HepG2 (cell line): ENCODE measurements around the gene PLIN5. TPM values are rescaled to one million over a fixed set of nuclear protein-coding genes. Genes with fewer than 3 reads are reported as not detected.

ENCODE experiments used
- ARID2 ChIP-seq: sonication (generic); formaldehyde crosslinking; IDR thresholded peaks from 2 replicates; pipeline ENCODE4 v1.8.1; 2022; ENCODE audit warnings: mild to moderate bottlenecking, missing genetic modification reagents, borderline replicate concordance
- CC2D1A ChIP-seq: sonication (generic); formaldehyde crosslinking; IDR thresholded peaks from 2 replicates; pipeline ENCODE4 v1.8.1; 2023; ENCODE audit warnings: mild to moderate bottlenecking, missing genetic modification reagents
- CHD2 ChIP-seq: IDR thresholded peaks from 2 replicates; pipeline ENCODE4 v1.6.1; 2011; ENCODE audit warnings: low read depth, low read length, improper control_type of control experiment
- ELF3 ChIP-seq: IDR thresholded peaks from 2 replicates; pipeline ENCODE4 v1.6.1; 2016; ENCODE audit warnings: missing genetic modification reagents, missing compliant biosample characterization
- GABPB1 ChIP-seq: IDR thresholded peaks from 2 replicates; pipeline ENCODE4 v1.6.1; 2016; ENCODE audit warnings: mild to moderate bottlenecking, missing genetic modification reagents, moderate library complexity, missing compliant biosample characterization
- GATAD2A ChIP-seq: IDR thresholded peaks from 2 replicates; pipeline ENCODE4 v1.6.1; 2016
- KDM6A ChIP-seq: IDR thresholded peaks from 2 replicates; pipeline ENCODE4 v1.6.1; 2016; ENCODE audit warnings: low read depth
- NFYB ChIP-seq: sonication (generic); formaldehyde crosslinking; IDR thresholded peaks from 2 replicates; pipeline ENCODE4 v1.4.0; 2020; ENCODE audit warnings: missing genetic modification reagents
- NR1H2 ChIP-seq: sonication (generic); formaldehyde crosslinking; IDR thresholded peaks from 2 replicates; pipeline ENCODE4 v1.8.1; 2022; ENCODE audit warnings: low read depth, missing genetic modification reagents, borderline replicate concordance
- SAFB2 ChIP-seq: sonication (generic); formaldehyde crosslinking; IDR thresholded peaks from 2 replicates; pipeline ENCODE4 v1.5.1; 2020; ENCODE audit warnings: missing genetic modification reagents, low read depth, mild to moderate bottlenecking, borderline replicate concordance
- SALL1 ChIP-seq: sonication (generic); formaldehyde crosslinking; IDR thresholded peaks from 2 replicates; pipeline ENCODE4 v1.8.0; 2022; ENCODE audit warnings: mild to moderate bottlenecking, missing genetic modification reagents
- SP5 ChIP-seq: IDR thresholded peaks from 2 replicates; pipeline ENCODE4 v1.6.1; 2016; ENCODE audit warnings: low read depth, borderline replicate concordance
- ZNF33A ChIP-seq: sonication (generic); formaldehyde crosslinking; IDR thresholded peaks from 2 replicates; pipeline ENCODE4 v1.5.1; 2020; ENCODE audit warnings: missing genetic modification reagents, mild to moderate bottlenecking, moderate library complexity, borderline replicate concordance
- ZNF354B ChIP-seq: sonication (generic); formaldehyde crosslinking; IDR thresholded peaks from 2 replicates; pipeline ENCODE4 v1.8.0; 2022; ENCODE audit warnings: mild to moderate bottlenecking, missing genetic modification reagents
- ZNF44 ChIP-seq: sonication (generic); formaldehyde crosslinking; IDR thresholded peaks from 2 replicates; pipeline ENCODE4 v1.5.1; 2020; ENCODE audit warnings: mild to moderate bottlenecking, missing genetic modification reagents
- ZNF577 ChIP-seq: sonication (generic); formaldehyde crosslinking; IDR thresholded peaks from 2 replicates; pipeline ENCODE4 v1.4.0; 2020; ENCODE audit warnings: mild to moderate bottlenecking, low read depth, missing genetic modification reagents, borderline replicate concordance
- ZNF703 ChIP-seq: sonication (generic); formaldehyde crosslinking; IDR thresholded peaks from 2 replicates; pipeline ENCODE4 v1.5.1; 2020; ENCODE audit warnings: missing genetic modification reagents, mild to moderate bottlenecking, moderate library complexity, borderline replicate concordance
- ZNF768 ChIP-seq: sonication (generic); formaldehyde crosslinking; IDR thresholded peaks from 2 replicates; pipeline ENCODE4 v1.4.0; 2020; ENCODE audit warnings: missing genetic modification reagents
- ZNF777 ChIP-seq: sonication (generic); formaldehyde crosslinking; IDR thresholded peaks from 2 replicates; pipeline ENCODE4 v1.4.0; 2020; ENCODE audit warnings: missing genetic modification reagents
- polyA plus RNA-seq, 8 experiments: library from polyadenylated mRNA; depleted of rRNA in 3 of 8; stranded (reverse) in 7 of 8; unstranded in 1 of 8; fragments of >200 nt; fragmentation: Illumina TruSeq in 4 of 8; extraction: Trizol in 4 of 8; gene quantifications; 2 replicates each; pipeline versions ENCODE4 v1.2.1 to v1.2.3, GENCODE V29; 2011 to 2016; ENCODE audit warnings: low read depth in 4 of 8, missing spikeins in 1 of 8, mixed read lengths in 1 of 8; ENCODE audit not compliant: insufficient read depth in 1 of 8
- total RNA-seq, 5 experiments: library from RNA; depleted of rRNA; stranded (reverse); fragments of >200 nt; fragmentation: Illumina TruSeq; extraction: Trizol; gene quantifications; 2 replicates each; pipeline ENCODE4 v1.2.3, GENCODE V29; 2016; ENCODE audit warnings: low read depth in 1 of 5
- TF ChIP-seq, protein P1 (sequence below): sonication (generic); formaldehyde crosslinking; IDR thresholded peaks from 2 replicates; pipeline ENCODE4 v1.8.0; 2022; ENCODE audit warnings: missing genetic modification reagents, mild to moderate bottlenecking, moderate library complexity, borderline replicate concordance
- TF ChIP-seq, protein P2 (sequence below): sonication (generic); formaldehyde crosslinking; IDR thresholded peaks from 2 replicates; pipeline ENCODE4 v1.5.1; 2020; ENCODE audit warnings: mild to moderate bottlenecking, missing genetic modification reagents, moderate library complexity
- TF ChIP-seq, protein P3 (sequence below): sonication (generic); formaldehyde crosslinking; conservative IDR thresholded peaks from 2 replicates; pipeline ENCODE4 v1.4.0; 2020; ENCODE audit warnings: mild to moderate bottlenecking, missing genetic modification reagents, moderate library complexity
- TF ChIP-seq, protein P4 (sequence below): sonication (generic); formaldehyde crosslinking; IDR thresholded peaks from 2 replicates; pipeline ENCODE4 v1.4.0; 2020; ENCODE audit warnings: low read depth, mild to moderate bottlenecking, missing genetic modification reagents

The PLIN5 gene
- total and polyA plus RNA-seq, 2 of the 13 experiments (the other 11 are each of a cell fraction or from before 2014, with no cell fraction given): 1.8 to 4.8 TPM

DNA sequence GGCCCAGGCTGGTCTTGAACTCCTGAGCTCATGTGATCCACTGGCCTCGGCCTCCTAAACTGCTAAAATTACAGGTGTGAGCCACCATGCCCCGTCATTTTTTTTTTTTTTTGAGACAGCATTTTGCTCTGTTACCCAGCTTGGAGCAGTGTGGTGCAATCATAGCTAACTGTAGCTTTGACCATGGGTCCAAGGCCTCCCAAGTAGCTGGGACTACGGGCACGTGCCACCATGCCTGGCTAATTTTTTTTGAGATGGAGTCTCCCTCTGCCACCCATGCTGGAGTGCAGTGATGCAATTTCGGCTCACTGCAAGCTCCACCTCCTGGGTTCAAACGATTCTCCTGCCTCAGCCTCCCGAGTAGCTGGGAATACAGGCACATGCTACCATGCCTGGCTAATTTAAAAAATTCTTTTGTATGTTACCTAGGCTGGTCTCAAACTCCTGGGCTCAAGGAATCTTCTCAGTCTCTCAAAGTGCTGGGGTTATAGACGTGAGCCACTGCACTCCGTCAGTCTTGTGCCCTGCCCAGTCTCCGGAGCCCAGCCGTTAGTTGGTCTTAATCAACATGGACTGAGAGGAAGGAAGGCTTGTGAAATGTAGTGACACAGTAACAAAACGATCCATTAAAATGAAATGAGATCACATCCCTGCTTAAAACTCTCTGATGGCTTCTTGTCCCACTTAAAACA is 6.2 kb upstream of the PLIN5 start (continued):
- TF ChIP-seq, protein P1, sequence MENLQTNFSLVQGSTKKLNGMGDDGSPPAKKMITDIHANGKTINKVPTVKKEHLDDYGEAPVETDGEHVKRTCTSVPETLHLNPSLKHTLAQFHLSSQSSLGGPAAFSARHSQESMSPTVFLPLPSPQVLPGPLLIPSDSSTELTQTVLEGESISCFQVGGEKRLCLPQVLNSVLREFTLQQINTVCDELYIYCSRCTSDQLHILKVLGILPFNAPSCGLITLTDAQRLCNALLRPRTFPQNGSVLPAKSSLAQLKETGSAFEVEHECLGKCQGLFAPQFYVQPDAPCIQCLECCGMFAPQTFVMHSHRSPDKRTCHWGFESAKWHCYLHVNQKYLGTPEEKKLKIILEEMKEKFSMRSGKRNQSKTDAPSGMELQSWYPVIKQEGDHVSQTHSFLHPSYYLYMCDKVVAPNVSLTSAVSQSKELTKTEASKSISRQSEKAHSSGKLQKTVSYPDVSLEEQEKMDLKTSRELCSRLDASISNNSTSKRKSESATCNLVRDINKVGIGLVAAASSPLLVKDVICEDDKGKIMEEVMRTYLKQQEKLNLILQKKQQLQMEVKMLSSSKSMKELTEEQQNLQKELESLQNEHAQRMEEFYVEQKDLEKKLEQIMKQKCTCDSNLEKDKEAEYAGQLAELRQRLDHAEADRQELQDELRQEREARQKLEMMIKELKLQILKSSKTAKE: no peak
- TF ChIP-seq, protein P2, sequence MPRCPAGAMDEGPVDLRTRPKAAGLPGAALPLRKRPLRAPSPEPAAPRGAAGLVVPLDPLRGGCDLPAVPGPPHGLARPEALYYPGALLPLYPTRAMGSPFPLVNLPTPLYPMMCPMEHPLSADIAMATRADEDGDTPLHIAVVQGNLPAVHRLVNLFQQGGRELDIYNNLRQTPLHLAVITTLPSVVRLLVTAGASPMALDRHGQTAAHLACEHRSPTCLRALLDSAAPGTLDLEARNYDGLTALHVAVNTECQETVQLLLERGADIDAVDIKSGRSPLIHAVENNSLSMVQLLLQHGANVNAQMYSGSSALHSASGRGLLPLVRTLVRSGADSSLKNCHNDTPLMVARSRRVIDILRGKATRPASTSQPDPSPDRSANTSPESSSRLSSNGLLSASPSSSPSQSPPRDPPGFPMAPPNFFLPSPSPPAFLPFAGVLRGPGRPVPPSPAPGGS: peak; percentile 68; the same call in 1 of the 2 replicates
- TF ChIP-seq SAFB2: no peak
- TF ChIP-seq CC2D1A (CRISPR knock-in tag): no peak
- TF ChIP-seq KDM6A (CRISPR knock-in tag): no peak
- TF ChIP-seq GATAD2A (CRISPR knock-in tag): peak; percentile 35; the same call in 1 of the 2 replicates
- no peak for TF ChIP-seq CHD2
- no peak for TF ChIP-seq NFYB
- 0 out of 2 replicates have a peak, but pooled peaks have one; percentile 18 for TF ChIP-seq ELF3
- no peak for TF ChIP-seq NR1H2 (CRISPR knock-in tag)
- TF ChIP-seq ZNF768 (CRISPR knock-in tag): no peak
- no peak for TF ChIP-seq GABPB1 (CRISPR knock-in tag)
- TF ChIP-seq, protein P3, sequence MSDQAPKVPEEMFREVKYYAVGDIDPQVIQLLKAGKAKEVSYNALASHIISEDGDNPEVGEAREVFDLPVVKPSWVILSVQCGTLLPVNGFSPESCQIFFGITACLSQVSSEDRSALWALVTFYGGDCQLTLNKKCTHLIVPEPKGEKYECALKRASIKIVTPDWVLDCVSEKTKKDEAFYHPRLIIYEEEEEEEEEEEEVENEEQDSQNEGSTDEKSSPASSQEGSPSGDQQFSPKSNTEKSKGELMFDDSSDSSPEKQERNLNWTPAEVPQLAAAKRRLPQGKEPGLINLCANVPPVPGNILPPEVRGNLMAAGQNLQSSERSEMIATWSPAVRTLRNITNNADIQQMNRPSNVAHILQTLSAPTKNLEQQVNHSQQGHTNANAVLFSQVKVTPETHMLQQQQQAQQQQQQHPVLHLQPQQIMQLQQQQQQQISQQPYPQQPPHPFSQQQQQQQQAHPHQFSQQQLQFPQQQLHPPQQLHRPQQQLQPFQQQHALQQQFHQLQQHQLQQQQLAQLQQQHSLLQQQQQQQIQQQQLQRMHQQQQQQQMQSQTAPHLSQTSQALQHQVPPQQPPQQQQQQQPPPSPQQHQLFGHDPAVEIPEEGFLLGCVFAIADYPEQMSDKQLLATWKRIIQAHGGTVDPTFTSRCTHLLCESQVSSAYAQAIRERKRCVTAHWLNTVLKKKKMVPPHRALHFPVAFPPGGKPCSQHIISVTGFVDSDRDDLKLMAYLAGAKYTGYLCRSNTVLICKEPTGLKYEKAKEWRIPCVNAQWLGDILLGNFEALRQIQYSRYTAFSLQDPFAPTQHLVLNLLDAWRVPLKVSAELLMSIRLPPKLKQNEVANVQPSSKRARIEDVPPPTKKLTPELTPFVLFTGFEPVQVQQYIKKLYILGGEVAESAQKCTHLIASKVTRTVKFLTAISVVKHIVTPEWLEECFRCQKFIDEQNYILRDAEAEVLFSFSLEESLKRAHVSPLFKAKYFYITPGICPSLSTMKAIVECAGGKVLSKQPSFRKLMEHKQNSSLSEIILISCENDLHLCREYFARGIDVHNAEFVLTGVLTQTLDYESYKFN (CRISPR knock-in tag): no peak
- TF ChIP-seq SP5 (CRISPR knock-in tag): no peak
- no peak for TF ChIP-seq ZNF354B (CRISPR knock-in tag)
- no peak for TF ChIP-seq ZNF703 (CRISPR knock-in tag)
- no peak for TF ChIP-seq ZNF33A (CRISPR knock-in tag)
- TF ChIP-seq, protein P4, sequence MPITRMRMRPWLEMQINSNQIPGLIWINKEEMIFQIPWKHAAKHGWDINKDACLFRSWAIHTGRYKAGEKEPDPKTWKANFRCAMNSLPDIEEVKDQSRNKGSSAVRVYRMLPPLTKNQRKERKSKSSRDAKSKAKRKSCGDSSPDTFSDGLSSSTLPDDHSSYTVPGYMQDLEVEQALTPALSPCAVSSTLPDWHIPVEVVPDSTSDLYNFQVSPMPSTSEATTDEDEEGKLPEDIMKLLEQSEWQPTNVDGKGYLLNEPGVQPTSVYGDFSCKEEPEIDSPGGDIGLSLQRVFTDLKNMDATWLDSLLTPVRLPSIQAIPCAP (CRISPR knock-in tag): no peak
- no peak for TF ChIP-seq ARID2
- no peak for TF ChIP-seq ZNF777
- TF ChIP-seq SALL1 (CRISPR knock-in tag): peak; percentile 25; the same call in 1 of the 2 replicates
- TF ChIP-seq ZNF44: no peak
- TF ChIP-seq ZNF577 (CRISPR knock-in tag): no peak
